H1 (cell line): Measurements from ENCODE around the gene FAM50A.

Experiments
- BCL11A ChIP-seq, 2 experiments: IDR thresholded peaks; one replicate each; pipeline ENCODE4 v1.6.1; 2011; ENCODE audit warnings: low read depth in 2 of 2, low read length in 2 of 2, mild to moderate bottlenecking in 2 of 2
- BRCA1 ChIP-seq: IDR thresholded peaks from 2 replicates; pipeline ENCODE4 v1.6.1; 2012; ENCODE audit warnings: low read depth, low read length, improper control_type of control experiment
- EZH2 ChIP-seq: fragments of 200-600 bp; sonication (generic); IDR thresholded peaks from 2 replicates; pipeline ENCODE4 v1.7.1; 2012; ENCODE audit warnings: low read depth, mild to moderate bottlenecking, moderate library complexity, low read length, inconsistent platforms; ENCODE audit not compliant: severe bottlenecking
- POLR2AphosphoS5 ChIP-seq: IDR thresholded peaks from 2 replicates; pipeline ENCODE4 v1.6.1; 2011; ENCODE audit warnings: low read depth, low read length
- RFX5 ChIP-seq: IDR thresholded peaks from 2 replicates; pipeline ENCODE4 v1.6.1; 2011; ENCODE audit warnings: low read depth, low read length, improper control_type of control experiment, borderline replicate concordance
- TF ChIP-seq, protein P1 (sequence below), 3 experiments: IDR thresholded peaks; 1 replicate in 2 of 3; 2 replicates in 1 of 3; pipeline versions ENCODE4 v1.5.1 to v1.6.1; 2011; ENCODE audit warnings: low read length in 3 of 3, mild to moderate bottlenecking in 3 of 3, inconsistent platforms in 2 of 3, low read depth in 1 of 3, moderate library complexity in 1 of 3; ENCODE audit not compliant: insufficient read depth in 1 of 3; ENCODE audit errors: control extremely low read depth in 1 of 3
- TF ChIP-seq, protein P2 (sequence below): IDR thresholded peaks from 2 replicates; pipeline ENCODE4 v1.6.1; 2011; ENCODE audit warnings: low read depth, mild to moderate bottlenecking, low read length; ENCODE audit not compliant: insufficient read depth

DNA sequence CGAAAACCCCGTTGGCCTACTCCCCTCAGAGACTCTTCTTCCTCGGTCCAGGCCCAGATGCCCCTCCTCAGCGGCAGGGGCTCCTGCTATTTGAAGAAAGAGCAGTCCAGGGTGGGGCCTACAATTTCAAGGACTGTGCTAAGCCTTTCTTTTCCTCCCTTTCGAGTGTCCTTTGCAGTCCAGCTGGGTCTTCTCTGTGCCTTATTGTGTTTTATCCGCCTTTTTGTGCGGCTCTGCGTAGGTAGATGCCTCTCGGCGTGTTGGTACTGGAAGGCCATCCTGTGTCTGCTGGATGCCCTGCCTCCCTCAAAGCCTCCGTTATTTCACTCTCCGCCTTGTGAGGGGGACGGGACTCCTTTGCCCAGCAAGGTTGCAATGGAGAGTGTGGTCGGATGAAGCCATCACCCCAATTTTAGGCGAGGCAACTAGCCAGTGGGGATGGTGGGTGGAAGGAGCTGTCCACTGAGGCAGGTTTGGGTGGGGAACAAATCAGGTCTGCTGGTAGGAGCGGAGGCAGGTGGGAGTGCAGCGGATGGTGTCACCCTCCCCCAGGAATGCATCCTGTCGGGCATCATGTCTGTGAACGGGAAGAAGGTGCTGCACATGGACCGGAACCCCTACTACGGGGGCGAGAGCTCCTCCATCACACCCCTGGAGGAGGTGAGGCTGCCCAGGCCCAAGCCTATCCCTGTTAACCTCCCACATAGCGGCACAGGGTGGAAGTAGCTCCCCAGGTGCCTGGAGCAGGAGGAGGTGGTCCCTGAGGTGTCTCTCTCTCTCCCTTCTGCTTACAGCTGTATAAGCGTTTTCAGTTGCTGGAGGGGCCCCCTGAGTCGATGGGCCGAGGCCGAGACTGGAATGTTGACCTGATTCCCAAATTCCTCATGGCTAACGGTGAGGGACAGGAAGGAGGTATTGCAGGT lies 5.7 kb upstream of the FAM50A start:
- no peak for TF ChIP-seq BRCA1
- TF ChIP-seq, protein P1, sequence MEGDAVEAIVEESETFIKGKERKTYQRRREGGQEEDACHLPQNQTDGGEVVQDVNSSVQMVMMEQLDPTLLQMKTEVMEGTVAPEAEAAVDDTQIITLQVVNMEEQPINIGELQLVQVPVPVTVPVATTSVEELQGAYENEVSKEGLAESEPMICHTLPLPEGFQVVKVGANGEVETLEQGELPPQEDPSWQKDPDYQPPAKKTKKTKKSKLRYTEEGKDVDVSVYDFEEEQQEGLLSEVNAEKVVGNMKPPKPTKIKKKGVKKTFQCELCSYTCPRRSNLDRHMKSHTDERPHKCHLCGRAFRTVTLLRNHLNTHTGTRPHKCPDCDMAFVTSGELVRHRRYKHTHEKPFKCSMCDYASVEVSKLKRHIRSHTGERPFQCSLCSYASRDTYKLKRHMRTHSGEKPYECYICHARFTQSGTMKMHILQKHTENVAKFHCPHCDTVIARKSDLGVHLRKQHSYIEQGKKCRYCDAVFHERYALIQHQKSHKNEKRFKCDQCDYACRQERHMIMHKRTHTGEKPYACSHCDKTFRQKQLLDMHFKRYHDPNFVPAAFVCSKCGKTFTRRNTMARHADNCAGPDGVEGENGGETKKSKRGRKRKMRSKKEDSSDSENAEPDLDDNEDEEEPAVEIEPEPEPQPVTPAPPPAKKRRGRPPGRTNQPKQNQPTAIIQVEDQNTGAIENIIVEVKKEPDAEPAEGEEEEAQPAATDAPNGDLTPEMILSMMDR (IDR thresholded peaks at IDR 0.05; ENCODE audit: control extremely low read depth in 1 of 3, insufficient read depth in 1 of 3, low read depth in 1 of 3, low read length in 3 of 3): no peak
- TF ChIP-seq POLR2AphosphoS5: no peak
- TF ChIP-seq, protein P2, sequence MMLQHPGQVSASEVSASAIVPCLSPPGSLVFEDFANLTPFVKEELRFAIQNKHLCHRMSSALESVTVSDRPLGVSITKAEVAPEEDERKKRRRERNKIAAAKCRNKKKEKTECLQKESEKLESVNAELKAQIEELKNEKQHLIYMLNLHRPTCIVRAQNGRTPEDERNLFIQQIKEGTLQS: no peak
- no peak for TF ChIP-seq BCL11A (IDR thresholded peaks at IDR 0.05; ENCODE audit: low read depth in 2 of 2, low read length in 2 of 2)
- no peak for TF ChIP-seq EZH2
- no peak for TF ChIP-seq RFX5
